PFSK-1 (cell line): ENCODE data around the gene PRKN.

Source experiments
- POLR2AphosphoS5 ChIP-seq: IDR thresholded peaks from 2 replicates; pipeline ENCODE4 v1.6.1; 2012; ENCODE audit warnings: low read depth, mild to moderate bottlenecking, control low read depth, low read length, moderate library complexity
- TAF1 ChIP-seq: IDR thresholded peaks from 2 replicates; pipeline ENCODE4 v1.6.1; 2012; ENCODE audit warnings: low read length, control low read depth, borderline replicate concordance; ENCODE audit not compliant: insufficient read depth

DNA sequence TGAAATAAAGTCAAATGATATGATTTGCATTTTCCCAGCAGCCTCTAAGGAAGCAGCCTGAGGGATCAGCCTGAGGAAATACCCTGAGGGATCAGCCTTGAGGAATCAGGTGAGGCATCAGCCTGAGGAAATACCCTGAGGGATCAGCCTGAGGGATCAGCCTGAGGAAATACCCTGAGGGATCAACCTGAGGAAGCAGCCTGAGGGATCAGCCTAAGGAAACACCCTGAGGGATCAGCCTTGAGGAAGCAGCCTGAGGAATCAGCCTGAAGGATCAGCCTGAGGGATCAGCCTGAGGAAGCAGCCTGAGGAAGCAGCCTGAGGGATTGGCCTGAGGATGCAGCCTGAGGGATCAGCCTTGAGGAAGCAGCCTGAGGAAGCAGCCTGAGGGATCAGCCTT is 784.0 kb downstream of the PRKN start:
- TF ChIP-seq POLR2AphosphoS5 (no peak), TAF1 (no peak)
